Right forelimb (tissue), 1 donor: ENCODE data around the gene LCE1B.

ENCODE experiments used
- DNase-seq: peaks from one replicate; pipeline ENCODE4 v3.0.0-alpha.2; 2018

The LCE1B gene

GRCh38 chr1:152811671-152812070 is at the start of gene LCE1B:
LCE1B (plus strand) TSS chr1:152811971; CDS start chr1:152812447, 476 bp downstream.
- no peak for DNase-seq

- DNase-seq: no peak
Measured at GRCh38 chr1:152768847-152769533, 42.8 kb upstream of the LCE1B start.

- no peak for DNase-seq
Measured at GRCh38 chr1:152770411-152770810, 41.4 kb upstream of the LCE1B start.

- no peak for DNase-seq
Measured at GRCh38 chr1:152774875-152775274, 36.9 kb upstream of the LCE1B start, which contains the start of gene LCE1F. LCE1F (plus strand) TSS chr1:152775140; CDS start chr1:152776372, 1,232 bp downstream.

GRCh38 chr1:152776361-152776760 is 35.4 kb upstream of the LCE1B start:
- no peak for DNase-seq

- DNase-seq: no peak
Measured at GRCh38 chr1:152777510-152778137, 34.1 kb upstream of the LCE1B start.

GRCh38 chr1:152783095-152783494 is 28.7 kb upstream of the LCE1B start:
- DNase-seq: no peak

- no peak for DNase-seq
Measured at GRCh38 chr1:152786077-152786476, 25.7 kb upstream of the LCE1B start, which contains the start of gene LCE1E. LCE1E (plus strand) TSS chr1:152786257; CDS start chr1:152787300, 1,043 bp downstream.

- DNase-seq: no peak
Measured at GRCh38 chr1:152795686-152796085, 16.1 kb upstream of the LCE1B start.

- DNase-seq: no peak
Measured at GRCh38 chr1:152796421-152796820, 15.3 kb upstream of the LCE1B start, which contains the start of gene LCE1D. LCE1D (plus strand) TSS chr1:152796721; CDS start chr1:152797795, 1,074 bp downstream.

- DNase-seq: no peak
Measured at GRCh38 chr1:152801333-152801732, 10.4 kb upstream of the LCE1B start.

GRCh38 chr1:152806576-152806975 is 5.2 kb upstream of the LCE1B start, which contains the start of gene LCE1C:
LCE1C (minus strand) TSS chr1:152806651; CDS start chr1:152805478, 1,173 bp downstream.
- DNase-seq: no peak

GRCh38 chr1:152811050-152811449 is 721 bp upstream of the LCE1B start:
- no peak for DNase-seq

GRCh38 chr1:152817309-152817708 is 5.5 kb downstream of the LCE1B start:
- DNase-seq: no peak

- no peak for DNase-seq
Measured at GRCh38 chr1:152823294-152823693, 11.5 kb downstream of the LCE1B start.

- DNase-seq: no peak
Measured at GRCh38 chr1:152824964-152825363, 13.2 kb downstream of the LCE1B start.

- DNase-seq: no peak
Measured at GRCh38 chr1:152827173-152827572, 15.4 kb downstream of the LCE1B start, which contains the start of gene LCE1A. LCE1A (plus strand) TSS chr1:152827473; CDS start chr1:152827473, 0 bp downstream.

- no peak for DNase-seq
Measured at GRCh38 chr1:152836870-152837269, 25.1 kb downstream of the LCE1B start.

GRCh38 chr1:152842556-152842955 is 30.8 kb downstream of the LCE1B start, which contains the start of gene LCE6A:
LCE6A (plus strand) TSS chr1:152842856; CDS start chr1:152843521, 665 bp downstream.
- no peak for DNase-seq

GRCh38 chr1:152855661-152856060 is 43.9 kb downstream of the LCE1B start:
- DNase-seq: no peak

GRCh38 chr1:152858062-152858461 is 46.3 kb downstream of the LCE1B start:
- DNase-seq: no peak

GRCh38 chr1:152859696-152860095 is 47.9 kb downstream of the LCE1B start, which contains the start of gene LCE7A:
LCE7A (plus strand) TSS chr1:152859996; CDS start chr1:152860698, 702 bp downstream.
- DNase-seq: no peak

- DNase-seq: no peak
Measured at GRCh38 chr1:152860129-152860528, 48.4 kb downstream of the LCE1B start.

GRCh38 chr1:152861374-152861773 is 49.6 kb downstream of the LCE1B start:
- no peak for DNase-seq
